GM19452 (cell line): ENCODE results near the gene ACTN1.

Experiments used
- ATAC-seq: cut with Tn5 transposase; IDR thresholded peaks from one replicate; pipeline ENCODE4 v1.9.1; 2021; ENCODE audit not compliant: unreplicated experiment

The ACTN1 gene

DNA sequence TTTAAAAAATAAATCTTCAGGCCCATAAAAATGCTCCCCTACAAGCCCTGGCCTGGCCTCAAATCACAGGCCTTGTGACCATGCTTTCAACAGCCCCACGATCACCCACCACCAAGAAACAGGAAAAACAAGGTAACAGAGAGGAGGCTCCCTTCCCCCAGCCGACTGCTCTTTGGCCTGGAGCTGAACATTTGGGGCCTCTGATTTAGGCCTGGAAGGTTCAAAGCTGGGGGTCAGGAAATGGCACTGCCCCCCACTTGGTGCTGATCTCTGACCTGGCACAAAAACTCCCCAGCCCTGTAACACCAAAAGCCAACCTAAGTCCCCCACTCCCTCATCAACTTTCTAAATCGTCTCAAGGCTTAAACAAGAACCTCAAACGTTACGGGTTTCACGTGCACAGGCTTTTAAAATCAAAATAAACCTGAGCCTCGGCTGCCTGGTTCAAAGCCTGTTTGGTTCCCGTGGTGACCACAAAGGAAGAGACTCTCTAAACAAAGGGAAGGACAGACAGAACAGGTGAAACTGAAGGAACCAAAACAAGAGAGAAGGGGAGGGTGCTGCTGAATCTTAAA is 9.0 kb downstream of the ACTN1 start:
- ATAC-seq, result no peak

DNA sequence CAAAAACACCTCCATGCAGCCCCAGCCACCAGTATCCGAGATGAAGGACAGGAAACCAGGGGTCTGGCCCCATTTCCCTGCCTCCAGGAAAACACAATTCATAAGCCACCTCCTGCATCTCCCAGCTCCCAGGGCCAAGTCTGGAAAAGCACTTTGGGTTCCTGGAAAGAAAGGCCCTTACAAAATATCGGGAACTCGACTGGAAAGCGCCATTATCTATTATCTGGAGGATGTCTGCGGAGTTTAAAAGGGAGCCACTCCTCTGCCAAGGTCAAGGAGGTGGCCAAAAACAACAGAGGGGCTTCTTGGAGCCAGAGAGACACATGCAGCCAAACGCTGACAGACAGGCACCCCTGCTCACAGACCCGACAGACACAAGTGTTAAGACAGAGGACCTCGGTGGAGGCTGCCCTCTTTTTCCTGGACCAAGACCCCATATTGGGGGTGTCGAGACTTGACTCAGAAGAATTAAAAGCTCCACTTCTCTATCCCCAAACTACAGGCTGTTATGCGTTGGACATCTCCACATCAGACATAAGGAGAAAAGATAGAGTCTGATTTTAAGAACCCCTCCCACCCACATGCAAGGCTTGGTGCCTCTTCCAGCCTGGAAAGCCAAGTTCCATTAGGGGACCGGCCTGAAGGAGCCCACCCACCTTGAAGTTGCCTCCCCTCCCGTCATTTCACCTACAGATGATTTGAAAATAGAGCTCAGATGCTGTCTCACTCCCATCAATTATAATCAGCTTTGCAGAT is 9.6 kb downstream of the ACTN1 start:
- ATAC-seq, result no peak

GRCh38 chr14:68968721-68969120 is 10.4 kb downstream of the ACTN1 start:
- ATAC-seq, result no peak

GRCh38 chr14:68968051-68968450 is 11.1 kb downstream of the ACTN1 start:
- ATAC-seq, result no peak

- no peak for ATAC-seq
Measured at GRCh38 chr14:68967459-68967940, 11.6 kb downstream of the ACTN1 start.

GRCh38 chr14:68966872-68967301 is 12.2 kb downstream of the ACTN1 start:
- ATAC-seq, result no peak

DNA sequence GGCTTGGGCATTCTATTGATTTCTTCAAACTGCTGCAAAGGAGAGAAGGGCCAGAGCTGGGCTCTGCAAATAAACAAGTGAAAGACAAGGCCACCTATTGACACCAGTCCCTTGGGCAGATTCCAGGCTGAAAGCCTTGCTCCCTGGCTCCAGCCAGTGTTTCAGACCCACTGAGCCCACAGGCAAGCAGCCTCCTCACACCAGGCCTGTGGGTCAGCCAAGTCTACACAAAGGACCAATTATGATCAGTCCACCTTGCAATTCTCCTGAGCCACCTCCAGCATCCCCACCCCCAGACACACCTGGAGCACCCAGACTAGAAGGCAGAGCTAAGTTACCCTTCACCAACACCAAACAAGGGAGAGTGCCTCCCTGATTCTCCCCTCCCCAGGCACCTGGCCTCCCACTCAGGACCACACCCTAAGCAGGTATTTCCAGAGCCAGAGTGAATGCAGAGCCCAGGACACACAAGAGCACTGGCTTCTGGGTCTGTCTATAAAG is 13.8 kb downstream of the ACTN1 start:
- no peak for ATAC-seq

GRCh38 chr14:68964300-68965093 is 14.6 kb downstream of the ACTN1 start:
- ATAC-seq, result no peak

- ATAC-seq, result no peak
Measured at GRCh38 chr14:68962681-68963080, 16.4 kb downstream of the ACTN1 start.

- no peak for ATAC-seq
Measured at GRCh38 chr14:68961781-68962584, 17.1 kb downstream of the ACTN1 start.

- ATAC-seq, result no peak
Measured at GRCh38 chr14:68961361-68961760, 17.7 kb downstream of the ACTN1 start.

- ATAC-seq, result no peak
Measured at GRCh38 chr14:68960123-68960522, 19.0 kb downstream of the ACTN1 start.

- no peak for ATAC-seq
Measured at GRCh38 chr14:68959035-68959434, 20.1 kb downstream of the ACTN1 start.

- ATAC-seq, result no peak
Measured at GRCh38 chr14:68958553-68958952, 20.5 kb downstream of the ACTN1 start.

GRCh38 chr14:68957775-68958174 is 21.3 kb downstream of the ACTN1 start:
- no peak for ATAC-seq

DNA sequence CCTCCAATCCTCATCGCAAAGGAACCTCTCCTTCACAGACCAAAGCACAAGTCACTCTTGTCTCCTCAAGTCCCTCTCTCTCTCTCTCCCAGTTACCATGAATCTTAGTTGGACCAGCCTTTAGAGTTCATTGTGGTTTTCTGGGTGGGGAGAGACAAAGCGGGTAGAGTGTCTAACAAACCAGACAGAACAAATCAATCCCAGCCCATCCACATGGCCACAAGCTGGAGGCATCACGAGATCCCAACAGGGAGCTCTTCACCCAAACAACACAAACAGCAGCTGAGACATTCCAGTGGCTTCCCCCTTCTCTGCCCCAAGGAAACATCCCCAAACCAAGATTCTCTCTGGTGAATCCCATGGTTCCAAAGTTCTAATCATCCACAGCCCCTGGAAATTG is 22.4 kb downstream of the ACTN1 start:
- ATAC-seq, result no peak

DNA sequence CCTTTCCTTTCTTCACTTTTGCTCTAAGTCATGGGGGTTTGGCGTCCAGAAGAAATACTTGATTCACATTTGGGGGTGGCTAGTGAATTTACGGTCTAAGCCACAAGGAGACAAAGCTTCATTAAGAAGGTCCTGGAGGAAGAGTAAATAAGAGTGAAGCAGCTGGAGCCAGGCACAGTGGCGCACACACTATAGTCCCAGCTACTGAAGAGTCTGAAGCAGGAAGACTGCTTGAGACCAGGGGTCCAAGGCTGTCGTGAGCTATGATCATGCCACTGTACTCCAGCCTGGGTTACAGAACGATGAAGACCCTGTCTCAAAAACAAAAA is 23.3 kb downstream of the ACTN1 start:
- no peak for ATAC-seq

- no peak for ATAC-seq
Measured at GRCh38 chr14:68955164-68955850, 23.8 kb downstream of the ACTN1 start.

DNA sequence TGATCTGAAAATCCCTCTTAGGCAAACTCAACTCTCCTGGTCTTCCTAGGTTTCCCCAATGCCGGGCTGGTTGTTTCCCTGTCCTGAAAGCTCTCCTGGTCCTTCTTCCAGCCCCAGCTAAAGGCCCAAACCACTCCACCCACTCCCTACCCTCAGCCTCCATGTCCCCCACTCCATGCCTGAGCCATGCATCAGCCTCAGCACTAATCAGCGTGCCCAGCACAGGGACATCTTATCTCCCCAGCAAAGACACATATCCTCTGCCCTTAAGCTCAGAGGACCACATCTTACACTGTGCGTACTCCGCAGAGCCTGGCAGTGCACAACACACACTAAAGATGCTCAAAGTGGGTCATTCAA is 25.9 kb downstream of the ACTN1 start:
- ATAC-seq, result no peak

- no peak for ATAC-seq
Measured at GRCh38 chr14:68952531-68953195, 26.4 kb downstream of the ACTN1 start.
